GM21723 (cell line): Measurements from ENCODE around the gene TEN1.

Experiments used
- ATAC-seq: cut with Tn5 transposase; IDR thresholded peaks from one replicate; pipeline ENCODE4 v1.9.1; 2021; ENCODE audit warnings: mild to moderate bottlenecking, moderate library complexity; ENCODE audit not compliant: unreplicated experiment

The TEN1 gene

DNA sequence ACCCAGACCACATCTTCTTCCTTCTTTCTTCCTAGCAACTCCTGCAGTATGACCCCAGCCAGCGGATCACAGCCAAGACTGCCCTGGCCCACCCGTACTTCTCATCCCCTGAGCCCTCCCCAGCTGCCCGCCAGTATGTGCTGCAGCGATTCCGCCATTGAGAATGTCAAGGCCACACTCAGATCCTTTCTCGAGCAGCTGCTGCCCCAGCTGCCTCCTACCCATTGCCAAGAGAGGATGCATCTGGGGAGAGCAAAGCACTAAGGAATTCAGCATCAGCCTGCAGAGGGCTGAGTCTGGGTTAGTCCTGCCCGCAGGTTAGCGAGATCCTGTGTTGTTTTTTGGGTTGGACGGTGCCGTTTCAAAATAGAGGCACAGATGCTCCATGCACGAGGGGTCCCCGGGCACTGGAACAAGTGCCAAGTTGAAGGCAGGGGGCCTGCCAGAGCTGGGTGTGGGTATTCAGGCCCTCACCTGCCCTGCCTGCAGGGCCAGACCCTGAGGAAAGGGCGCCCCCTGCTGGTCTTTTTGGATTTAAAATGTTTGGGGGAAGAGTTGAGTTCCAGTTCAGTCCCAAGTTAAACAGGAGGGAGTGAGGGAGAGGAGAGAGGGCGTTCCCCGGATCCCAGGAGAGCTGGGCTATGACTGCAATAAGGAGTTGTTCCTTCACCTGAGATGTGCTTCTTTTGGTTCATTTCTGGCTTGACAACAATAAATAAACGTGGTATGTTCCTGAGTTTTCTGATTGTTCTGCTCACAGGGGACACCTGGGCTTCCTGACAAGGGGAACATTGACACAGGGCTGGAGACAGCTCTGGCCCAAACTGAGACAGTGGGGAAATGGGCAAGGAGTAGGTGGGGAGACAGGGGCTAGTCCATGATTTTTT is 26.5 kb downstream of the TEN1 start:
- no peak for ATAC-seq

DNA sequence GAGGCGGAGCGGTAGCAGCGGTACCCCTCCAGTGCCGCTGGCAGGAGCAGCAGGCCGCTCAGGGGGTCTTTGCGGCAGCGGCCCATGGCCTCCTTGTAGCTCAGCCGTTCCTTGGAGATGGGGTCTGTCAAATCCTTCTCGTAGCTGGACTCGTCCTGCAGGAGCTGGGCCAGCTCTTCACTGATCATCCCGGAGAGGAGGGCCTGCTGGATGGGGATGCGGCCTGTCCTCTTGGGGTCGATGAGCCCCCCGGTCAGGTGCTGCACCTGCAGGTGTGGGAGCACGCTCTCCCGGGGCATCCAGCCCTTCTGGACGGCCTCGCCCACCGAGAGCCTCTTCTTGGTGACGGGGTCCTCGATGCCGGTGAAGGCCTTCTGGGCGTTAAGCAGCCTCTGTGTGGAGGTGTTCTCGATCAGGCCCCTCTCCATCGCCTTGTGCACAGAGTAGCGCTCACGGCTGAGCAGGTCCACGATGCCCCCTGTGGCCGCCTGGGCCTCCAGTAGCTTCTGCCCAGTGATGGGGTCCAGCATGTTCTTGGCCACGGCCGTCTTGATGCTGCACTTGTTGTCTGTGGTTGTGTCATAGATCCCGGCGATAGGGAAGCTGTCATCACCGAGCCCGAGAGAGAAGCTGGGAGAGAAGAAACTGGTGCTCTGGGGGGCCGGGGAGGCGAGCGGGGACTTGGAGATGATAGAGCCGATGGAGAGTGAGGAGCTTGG is 28.2 kb downstream of the TEN1 start:
- ATAC-seq: no peak

DNA sequence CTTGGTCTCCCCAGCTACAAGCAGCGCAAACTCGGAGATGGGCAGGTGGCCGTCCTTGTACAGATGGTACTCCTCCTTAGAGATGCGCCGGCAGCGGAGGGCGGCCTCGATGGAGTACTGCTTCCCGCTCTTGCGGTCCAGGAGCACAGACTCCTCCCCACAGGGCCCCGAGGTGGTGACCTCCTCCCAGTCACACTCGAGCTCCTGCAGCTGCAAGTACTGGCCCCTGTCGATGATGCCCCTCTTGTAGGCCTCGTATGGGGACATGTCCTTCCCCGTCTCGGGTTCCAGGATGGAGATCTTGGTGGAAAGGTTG is 28.8 kb downstream of the TEN1 start:
- ATAC-seq: no peak

DNA sequence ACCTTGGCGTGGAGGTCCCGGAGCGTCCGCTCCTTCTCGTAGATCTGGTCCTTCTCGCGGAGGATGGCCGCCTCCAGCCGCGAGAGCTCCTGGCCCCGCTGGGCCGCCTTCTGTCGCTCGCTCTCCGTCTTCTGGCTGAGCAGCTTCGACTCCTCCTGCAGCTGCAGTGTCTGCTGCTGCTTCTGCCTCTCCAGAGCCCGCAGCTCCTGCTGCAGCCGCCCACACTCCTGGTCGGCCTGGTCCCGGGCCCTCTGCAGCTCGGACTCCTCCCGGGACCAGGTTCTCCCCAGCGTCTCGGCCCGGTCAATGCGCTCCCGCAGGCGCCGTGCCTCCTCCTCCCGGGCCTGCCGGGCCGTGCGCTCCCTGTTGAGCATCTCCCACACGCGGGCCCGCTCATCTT is 29.2 kb downstream of the TEN1 start:
- no peak for ATAC-seq

DNA sequence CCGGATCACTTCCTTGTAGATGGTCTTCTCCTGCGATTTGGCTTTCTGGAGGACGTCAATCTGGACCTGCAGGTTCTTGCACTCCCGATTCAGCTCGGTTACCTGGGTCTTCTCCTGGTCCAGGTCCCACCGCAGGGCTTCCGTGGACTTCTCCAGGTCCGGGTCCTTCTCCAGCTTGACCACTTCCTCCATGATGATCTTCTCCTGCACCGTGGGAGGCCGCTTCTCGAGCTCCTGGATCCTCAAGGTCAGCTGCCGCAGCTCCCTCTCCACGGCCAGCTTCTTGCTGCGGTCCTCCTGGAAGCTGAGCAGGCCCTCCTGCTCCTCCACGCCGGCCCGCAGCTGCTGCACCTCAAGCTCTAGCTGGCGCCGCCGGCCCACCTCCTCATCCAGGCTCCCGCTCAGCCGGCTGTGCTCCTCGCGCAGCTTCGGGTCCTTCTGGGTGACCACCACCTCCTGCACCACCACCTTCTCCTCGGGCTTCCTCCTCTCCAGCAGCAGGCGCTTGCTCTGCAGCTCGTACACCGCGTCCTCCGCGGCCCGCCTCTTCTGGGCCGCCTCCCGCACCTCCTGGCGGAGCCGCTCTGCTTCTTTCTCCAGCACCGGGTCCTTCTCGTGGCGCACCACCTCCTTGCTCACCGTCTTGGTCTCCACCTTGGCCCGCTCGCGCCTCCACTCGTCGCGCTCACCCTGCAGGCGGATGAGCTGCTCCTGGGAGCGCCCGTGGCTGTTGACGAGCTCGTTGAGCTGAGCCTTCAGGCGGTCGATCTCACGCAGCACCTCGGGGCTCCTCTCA is 29.8 kb downstream of the TEN1 start:
- no peak for ATAC-seq

DNA sequence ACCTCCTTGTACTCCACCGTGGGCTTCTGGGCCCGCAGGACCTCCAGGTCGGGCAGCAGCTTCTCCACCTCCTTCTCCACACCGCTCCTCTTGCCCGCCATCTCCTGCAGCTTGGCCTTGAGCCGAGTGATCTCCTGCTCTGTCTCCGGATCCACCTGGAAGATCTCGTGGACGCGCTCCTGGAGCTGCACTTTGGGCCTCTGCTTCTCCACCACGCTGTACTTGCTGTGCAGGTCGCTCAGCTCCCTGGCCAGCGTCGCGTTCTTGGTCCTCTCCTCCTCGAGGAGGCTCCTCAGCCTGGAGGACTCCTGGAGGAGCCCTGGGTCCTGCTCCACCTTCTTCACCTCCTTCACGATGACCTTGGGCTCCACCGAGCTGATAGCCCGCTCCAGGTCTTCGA is 30.4 kb downstream of the TEN1 start:
- no peak for ATAC-seq

DNA sequence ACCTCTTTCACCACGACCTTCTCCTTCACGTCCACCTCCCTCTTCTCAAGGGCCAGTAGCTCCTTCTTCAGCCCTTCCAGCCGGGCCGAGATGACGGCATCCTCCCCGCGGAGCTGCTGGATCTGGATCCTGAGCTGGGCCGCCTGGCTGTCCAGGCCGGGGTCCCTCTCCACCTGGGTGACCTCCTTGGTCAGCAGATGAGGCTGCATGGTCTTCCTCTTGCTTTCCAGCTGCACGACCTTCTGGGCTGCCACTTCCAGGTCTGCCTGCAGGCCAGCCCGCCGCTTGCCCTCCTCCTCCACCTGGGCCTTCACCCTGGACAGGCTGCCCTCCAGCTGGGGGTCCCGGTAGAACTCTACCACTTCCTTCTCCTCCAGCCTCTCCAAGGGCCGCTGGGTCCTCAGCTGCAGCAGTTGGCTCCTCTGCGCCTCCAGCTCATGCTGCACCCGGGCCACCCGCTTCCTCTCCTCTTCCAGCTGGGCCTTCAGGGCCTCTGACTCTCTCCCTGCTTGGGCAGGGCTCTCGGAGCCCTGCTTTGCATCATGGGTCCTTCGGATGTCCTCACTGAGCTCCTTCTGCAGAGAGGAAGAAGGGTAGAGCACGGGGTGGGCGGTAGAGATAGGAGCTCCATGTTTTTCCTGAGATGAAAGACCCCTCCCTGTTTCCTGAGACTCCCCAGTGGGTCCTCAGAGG is 31.1 kb downstream of the TEN1 start:
- ATAC-seq: no peak

DNA sequence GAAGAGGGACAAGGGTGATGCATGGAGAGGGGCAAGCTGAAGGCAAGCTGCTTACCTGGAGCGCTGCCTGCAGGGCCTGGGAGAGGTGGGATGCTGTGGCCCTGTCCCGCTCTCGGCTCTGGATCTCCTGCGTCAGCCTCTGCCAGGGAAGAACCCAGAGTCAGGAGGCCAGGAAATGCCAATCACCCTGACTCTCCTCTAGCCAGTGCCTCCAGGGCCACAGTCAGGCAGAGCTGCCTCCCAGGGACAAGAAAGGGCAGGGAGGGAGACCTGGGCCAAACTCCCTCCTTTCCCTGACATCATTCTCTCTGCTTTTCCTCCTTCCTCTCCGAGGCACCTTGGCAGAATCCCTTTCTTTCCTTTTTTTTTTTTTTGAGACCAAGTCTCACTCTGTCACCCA is 32.9 kb downstream of the TEN1 start:
- no peak for ATAC-seq

DNA sequence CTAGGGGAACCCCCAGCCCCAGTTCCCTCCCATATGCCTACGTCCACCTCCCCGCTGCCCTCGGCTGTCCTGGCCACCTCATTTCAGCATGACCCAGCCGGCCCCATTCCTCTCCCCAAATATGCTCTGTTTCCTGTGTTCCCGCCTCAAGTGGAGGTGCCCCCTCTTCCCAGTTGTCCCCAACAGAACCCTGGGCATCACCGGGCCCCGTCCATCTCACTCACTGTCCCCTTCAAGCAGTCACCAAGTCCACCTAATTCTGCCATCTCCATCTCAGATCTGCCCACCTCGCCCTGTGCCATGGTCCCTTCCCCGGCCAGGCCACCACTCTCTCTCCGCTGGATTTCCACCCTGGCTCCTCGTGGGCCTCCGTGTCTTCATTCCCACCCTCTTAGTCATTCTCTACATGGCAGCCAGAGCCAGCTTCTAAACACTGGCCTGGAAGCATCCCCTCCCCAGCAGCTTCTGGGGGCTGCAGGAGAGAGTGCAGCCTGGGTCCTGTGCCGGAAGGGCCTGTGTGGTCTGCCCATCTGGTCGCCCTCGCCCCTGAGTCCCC is 34.4 kb downstream of the TEN1 start:
- ATAC-seq: no peak

DNA sequence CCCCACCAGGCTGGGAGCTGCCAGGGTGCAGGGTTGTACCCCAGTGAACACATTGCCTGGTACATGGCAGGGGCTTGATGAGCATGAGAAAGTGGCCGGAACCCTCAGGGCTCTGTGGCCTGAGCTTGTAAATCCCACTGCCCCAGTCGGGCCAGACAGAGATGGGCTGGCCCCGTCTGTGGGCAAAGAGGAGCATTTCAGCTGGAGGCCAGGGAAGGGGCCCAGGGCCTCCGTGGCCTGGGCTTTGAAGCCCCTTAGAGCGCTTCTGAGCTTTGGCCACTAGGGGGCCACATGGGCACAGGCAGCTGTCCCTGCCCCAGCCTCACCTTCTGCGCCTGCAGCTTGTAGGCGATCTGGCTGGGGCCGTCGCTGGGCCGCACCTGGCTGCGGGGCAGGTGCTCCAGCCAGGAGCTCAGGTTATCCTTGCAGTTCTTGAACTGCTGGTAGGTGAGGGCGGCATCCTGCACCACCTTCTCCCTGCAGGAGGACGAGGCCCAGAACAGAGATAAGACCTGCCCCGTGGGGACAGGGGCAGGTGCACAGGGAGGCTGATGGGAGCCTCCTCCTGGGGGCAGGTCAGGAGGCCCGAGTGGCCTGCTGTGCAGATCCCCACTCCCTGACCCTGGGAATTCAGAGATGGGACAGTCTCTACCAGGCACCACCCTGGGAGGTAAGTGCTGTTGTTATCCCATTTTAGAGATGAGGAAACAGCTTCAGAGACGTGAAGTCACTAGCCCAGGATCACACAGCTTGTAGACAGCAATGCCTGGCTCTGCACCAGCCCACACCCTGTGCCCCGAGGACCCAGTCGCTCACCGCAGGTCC is 35.3 kb downstream of the TEN1 start:
- peak; percentile 66 for ATAC-seq

DNA sequence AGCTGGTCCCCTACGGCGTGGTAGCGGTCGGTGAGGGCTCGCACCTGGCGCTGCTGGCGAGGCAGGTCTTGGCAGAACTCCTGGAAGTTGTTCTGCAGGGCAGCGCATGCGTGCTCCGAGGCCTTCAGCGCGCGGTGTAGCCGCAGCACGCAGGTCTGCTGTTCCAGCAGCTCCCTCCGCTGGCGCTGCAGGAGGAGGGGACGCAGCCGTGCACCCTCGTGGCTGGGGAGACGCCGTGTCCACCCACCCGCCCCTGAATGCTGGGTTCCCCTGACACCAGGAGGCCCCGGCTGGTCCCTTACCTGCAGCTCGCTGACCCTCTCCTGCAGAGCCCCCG is 35.9 kb downstream of the TEN1 start:
- ATAC-seq: no peak

DNA sequence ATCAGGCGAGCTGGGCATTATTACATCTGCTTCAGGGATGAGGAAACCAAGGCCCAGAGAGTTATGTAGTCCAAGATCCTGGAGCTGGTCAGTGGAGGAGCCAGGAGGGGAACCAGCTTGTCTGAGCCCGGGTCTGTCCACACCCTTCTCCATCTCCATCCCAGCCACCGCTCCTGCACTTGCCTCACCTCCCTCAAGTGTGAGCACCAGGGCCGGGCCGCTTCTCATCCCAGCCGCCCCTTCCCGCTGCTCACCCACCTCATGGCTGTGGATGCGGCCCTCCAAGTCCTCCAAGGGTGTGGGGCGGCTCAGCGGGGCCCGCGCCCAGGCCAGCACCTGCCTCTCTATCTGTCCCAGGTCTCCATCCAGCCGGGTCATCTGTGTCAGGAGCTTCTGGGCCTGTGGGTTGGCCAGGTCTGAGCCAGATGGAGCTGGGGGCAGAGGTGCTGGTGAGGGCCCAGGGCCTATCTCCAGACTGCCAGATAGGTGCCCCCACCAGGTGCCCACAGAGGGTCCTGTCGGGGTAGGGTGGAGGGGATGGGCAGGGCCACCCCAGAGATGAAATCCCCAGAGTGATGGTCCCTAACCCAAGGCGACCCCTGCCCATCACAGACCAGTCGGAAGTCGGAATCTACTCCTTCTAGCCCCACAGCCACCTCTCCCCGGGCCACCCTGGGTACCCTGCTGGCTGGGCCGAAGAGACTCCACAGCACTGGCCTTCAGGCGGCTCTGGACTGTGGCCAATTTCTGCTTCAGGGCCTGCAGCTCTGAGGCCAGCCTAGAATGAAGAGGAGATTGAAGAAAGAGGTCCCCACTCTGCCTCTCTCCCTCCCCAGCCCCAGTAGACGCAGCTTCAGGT is 38.7 kb downstream of the TEN1 start:
- no peak for ATAC-seq

DNA sequence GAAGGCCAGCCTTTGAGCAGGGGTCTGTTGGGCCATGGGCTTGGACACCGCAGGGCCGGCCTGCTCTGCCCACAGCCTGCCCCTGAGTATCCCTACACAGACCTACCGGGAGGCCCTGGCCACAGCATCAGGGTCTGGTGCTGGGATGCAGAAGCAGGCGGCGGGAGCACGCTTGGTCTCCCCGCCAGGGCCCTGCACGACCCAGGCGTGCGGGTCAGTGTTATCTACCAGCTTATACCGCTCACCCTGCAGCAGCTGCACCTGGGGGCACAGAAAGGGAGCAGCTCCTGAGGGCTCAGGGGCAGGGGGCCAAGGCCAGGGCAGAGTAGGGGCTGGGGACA is 39.3 kb downstream of the TEN1 start:
- no peak for ATAC-seq

DNA sequence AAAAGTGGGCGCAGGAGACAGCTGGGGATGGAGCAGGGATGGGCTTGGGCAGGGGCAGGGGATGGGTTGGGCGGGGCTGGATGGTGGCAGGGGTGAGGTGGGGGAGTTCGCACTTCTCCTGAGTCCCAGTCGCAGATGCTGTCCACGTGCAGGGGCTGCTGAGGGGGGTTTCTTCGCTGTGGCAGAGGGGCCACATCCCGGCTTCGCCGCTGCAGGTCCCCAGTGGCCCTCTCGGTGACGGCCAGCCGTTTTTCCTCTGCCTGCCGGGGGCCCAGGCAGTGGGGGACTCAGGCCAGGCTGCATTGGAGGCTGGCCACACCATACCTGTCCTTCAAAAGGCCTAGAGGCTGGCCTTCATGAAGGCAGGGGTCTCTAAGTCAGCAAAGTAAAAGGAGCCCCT is 39.8 kb downstream of the TEN1 start:
- no peak for ATAC-seq

DNA sequence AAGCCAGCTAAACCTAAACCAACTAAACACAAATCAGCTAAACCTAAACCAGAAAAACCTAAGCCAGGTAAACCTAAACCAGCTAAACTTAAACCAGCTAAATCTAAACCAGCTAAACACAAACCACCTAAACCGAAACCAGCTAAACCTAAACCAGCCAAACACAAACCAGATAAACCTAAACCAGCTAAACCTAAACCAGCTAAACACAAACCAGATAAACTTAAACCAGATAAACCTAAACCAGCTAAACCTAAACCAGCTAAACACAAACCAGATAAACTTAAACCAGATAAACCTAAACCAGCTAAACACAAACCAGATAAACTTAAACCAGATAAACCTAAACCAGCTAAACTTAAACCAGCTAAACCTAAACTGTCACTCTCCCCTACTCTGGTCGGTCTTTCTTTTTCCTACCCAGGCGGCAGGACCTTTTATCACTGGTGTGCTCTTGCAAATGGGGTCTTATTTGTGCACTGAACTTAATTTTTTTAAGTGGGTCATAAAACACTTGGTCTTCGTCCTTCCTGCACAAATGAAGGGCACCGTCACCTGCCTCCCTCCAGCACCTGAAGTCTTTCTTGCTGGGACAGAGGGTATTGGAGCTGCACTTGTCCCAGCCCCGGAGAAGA is 40.9 kb downstream of the TEN1 start:
- no peak for ATAC-seq

DNA sequence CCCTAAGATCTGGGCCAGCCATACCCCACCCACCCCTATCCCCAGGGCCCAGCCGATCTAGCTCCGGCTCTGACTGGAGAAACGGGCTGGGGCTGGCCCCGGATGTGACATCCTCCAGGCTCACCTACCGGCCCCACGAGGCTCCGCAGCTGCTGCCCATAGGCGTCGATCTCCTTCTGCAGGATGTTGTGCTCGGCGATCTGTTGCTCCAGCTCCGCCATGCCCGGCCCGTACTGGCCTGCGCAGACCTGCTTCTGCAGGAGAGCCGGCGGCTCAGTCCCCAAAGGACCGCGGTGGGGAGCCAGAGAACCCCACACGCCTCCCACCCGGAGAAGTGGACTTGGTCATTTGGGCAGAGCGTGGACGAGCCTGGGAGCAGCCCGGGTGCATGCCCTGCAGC is 43.2 kb downstream of the TEN1 start:
- ATAC-seq: no peak

DNA sequence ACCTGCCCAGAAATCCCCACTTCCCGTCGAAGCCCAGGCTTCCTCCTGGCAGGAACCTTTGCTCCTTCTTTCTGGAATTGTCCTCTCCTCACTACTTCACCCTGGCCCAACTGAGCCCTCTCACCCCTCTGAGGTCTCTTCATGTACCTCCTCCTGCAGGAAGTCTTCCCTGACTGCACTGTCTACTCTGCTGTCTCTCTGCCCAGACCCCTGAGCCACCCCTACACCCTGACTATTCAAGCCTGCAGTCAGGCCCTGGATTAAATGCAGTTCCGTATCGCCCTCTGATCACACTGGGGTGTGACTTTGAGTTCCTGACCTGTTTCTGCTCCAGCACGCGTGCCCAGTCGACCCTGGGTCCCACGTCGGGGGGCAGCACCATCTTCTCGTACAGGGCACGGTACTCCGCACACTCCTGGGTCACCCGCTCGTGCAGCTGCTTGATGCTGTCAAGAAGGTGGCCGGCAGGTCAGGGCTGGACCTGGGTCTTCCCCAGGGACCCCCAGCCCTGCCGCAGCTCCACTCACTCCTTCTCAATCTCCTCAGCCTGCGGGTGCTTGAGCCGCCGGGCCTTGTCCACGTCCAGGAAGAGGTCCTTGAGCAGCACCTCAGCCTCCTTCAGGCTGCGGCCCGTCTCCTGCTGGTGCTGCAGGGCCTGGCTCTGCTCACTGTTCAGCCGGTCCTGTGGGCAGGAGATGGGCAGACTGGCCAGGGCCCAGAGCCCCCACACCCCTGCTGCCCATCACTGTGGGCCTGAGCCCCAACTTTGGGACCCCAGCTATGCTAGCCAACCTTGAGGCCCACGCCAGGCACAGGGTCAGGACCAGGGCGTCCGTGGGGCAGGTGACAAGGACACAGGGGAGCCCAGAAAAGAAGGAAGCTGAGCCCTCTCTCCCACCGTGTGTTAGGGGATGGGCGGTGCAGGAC is 44.2 kb downstream of the TEN1 start:
- ATAC-seq: no peak

DNA sequence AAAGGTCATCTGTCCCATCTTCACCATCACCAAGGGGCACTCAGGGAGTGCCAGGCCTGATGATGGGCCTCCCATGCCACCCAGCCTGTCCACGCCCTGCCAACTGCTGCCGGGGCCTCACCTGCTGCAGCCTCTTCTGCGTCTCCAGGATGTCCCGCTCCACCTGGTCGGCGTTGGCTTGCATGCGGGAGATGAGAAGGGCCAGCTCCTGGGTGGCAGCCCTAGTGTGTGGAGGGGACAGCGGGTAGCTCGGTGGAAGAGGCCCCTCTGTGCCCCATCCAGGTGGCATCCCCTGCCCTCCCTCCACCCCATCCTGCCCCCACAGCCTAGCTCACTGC is 44.8 kb downstream of the TEN1 start:
- ATAC-seq: no peak
